ENCODE measurements around the gene HASPIN. TPM values are rescaled to one million over a fixed set of nuclear protein-coding genes. Genes with fewer than 3 reads are reported as not detected.
A peak's percentile ranks its signal among the peaks of the same experiment; 100 is the strongest.
"Not testable (repeated sequence)": the region's sequence is repeated elsewhere in the genome, so short reads cannot be mapped to it uniquely, and the experiment has no call there.

Gene HASPIN
- total RNA-seq, 1 experiment from 2014 or later = 28.1 TPM

- DNase-seq (ENCODE audit: low read depth) = no peak
Measured at GRCh38 chr17:3695723-3696411, 27.8 kb upstream of the HASPIN start, which contains the start of gene P2RX5. P2RX5 (minus strand) TSS chr17:3696155; CDS start chr17:3696005, 150 bp downstream.

- no peak for DNase-seq (ENCODE audit: low read depth)
Measured at GRCh38 chr17:3697103-3697476, 26.6 kb upstream of the HASPIN start.

- DNase-seq (ENCODE audit: low read depth) = no peak
Measured at GRCh38 chr17:3698139-3698538, 25.6 kb upstream of the HASPIN start.

- DNase-seq (ENCODE audit: low read depth) = no peak
Measured at GRCh38 chr17:3699951-3700350, 23.8 kb upstream of the HASPIN start.

- DNase-seq (ENCODE audit: low read depth) = not testable (repeated sequence)
Measured at GRCh38 chr17:3702041-3702539, 21.6 kb upstream of the HASPIN start.

- DNase-seq (ENCODE audit: low read depth) = no peak
Measured at GRCh38 chr17:3704931-3705717, 18.6 kb upstream of the HASPIN start.

- not testable (repeated sequence) for DNase-seq (ENCODE audit: low read depth)
Measured at GRCh38 chr17:3705718-3705984, 18.1 kb upstream of the HASPIN start.

- DNase-seq (ENCODE audit: low read depth) = no peak
Measured at GRCh38 chr17:3708366-3708765, 15.3 kb upstream of the HASPIN start.

- peak; percentile 73 for DNase-seq (ENCODE audit: low read depth)
Measured at GRCh38 chr17:3710951-3711383, 12.7 kb upstream of the HASPIN start.

GRCh38 chr17:3712811-3713463 is 10.8 kb upstream of the HASPIN start:
- DNase-seq (ENCODE audit: low read depth) = no peak

GRCh38 chr17:3715296-3715695 is 8.4 kb upstream of the HASPIN start:
- no peak for DNase-seq (ENCODE audit: low read depth)

GRCh38 chr17:3718201-3718600 is 5.5 kb upstream of the HASPIN start:
- DNase-seq (ENCODE audit: low read depth) = no peak

- no peak for DNase-seq (ENCODE audit: low read depth)
Measured at GRCh38 chr17:3719265-3719664, 4.4 kb upstream of the HASPIN start.

- DNase-seq (ENCODE audit: low read depth) = no peak
Measured at GRCh38 chr17:3722716-3723115, 987 bp upstream of the HASPIN start.

- DNase-seq (ENCODE audit: low read depth) = no peak
Measured at GRCh38 chr17:3723188-3723555, 531 bp upstream of the HASPIN start.

- DNase-seq (ENCODE audit: low read depth) = no peak
Measured at GRCh38 chr17:3724378-3725077, 825 bp downstream of the HASPIN start.

- no peak for DNase-seq (ENCODE audit: low read depth)
Measured at GRCh38 chr17:3727041-3727440, 3.3 kb downstream of the HASPIN start.

GRCh38 chr17:3728099-3728498 is 4.4 kb downstream of the HASPIN start:
- DNase-seq (ENCODE audit: low read depth) = not testable (repeated sequence)

- no peak for DNase-seq (ENCODE audit: low read depth)
Measured at GRCh38 chr17:3729881-3730280, 6.2 kb downstream of the HASPIN start.

GRCh38 chr17:3730881-3731429 is 7.3 kb downstream of the HASPIN start:
- DNase-seq (ENCODE audit: low read depth) = peak; percentile 18

GRCh38 chr17:3732210-3732621 is 8.5 kb downstream of the HASPIN start:
- DNase-seq (ENCODE audit: low read depth) = no peak
